Loucy (cell line): ENCODE results near the gene OR5AP2.

ENCODE experiments used
- H2AFZ ChIP-seq: fragments of 200-600 bp; sonication (generic); 2 replicates; pipeline ENCODE4 v1.6.0; 2016; ENCODE audit warnings: antibody characterized with exemption, mild to moderate bottlenecking, low read length, moderate library complexity
- H3F3A ChIP-seq: fragments of 200-600 bp; 2 replicates; pipeline ENCODE4 v1.6.0; 2016; ENCODE audit warnings: antibody characterized with exemption, low read depth, mild to moderate bottlenecking
- H3K27me3 ChIP-seq: fragments of 200-600 bp; sonication (generic); 2 replicates; pipeline ENCODE4 v1.6.1; 2014; ENCODE audit warnings: low read length, mild to moderate bottlenecking; ENCODE audit not compliant: insufficient read depth, poor library complexity, severe bottlenecking
- H3K36me3 ChIP-seq: fragments of 200-600 bp; sonication (generic); 2 replicates; pipeline ENCODE4 v1.6.1; 2016; ENCODE audit warnings: low read length; ENCODE audit not compliant: insufficient read depth
- H3K4me1 ChIP-seq: fragments of 200-600 bp; sonication (generic); 2 replicates; pipeline ENCODE4 v1.5.1; 2014; ENCODE audit warnings: low read length, mild to moderate bottlenecking; ENCODE audit not compliant: insufficient read depth, poor library complexity, severe bottlenecking
- H3K4me2 ChIP-seq: fragments of 200-600 bp; sonication (generic); 2 replicates; pipeline ENCODE4 v1.6.0; 2014; ENCODE audit warnings: antibody characterized with exemption, low read length, low read depth, mild to moderate bottlenecking; ENCODE audit not compliant: poor library complexity, severe bottlenecking
- H3K4me3 ChIP-seq: fragments of 200-600 bp; sonication (generic); 2 replicates; pipeline ENCODE4 v1.5.1; 2014; ENCODE audit warnings: low read length, mild to moderate bottlenecking, mixed read lengths; ENCODE audit not compliant: poor library complexity, severe bottlenecking
- H3K79me2 ChIP-seq: fragments of 200-600 bp; sonication (generic); 2 replicates; pipeline ENCODE4 v1.6.1; 2014; ENCODE audit warnings: low read length; ENCODE audit not compliant: insufficient read depth
- H3K9ac ChIP-seq: fragments of 200-600 bp; sonication (generic); 2 replicates; pipeline ENCODE4 v1.6.0; 2014; ENCODE audit warnings: mild to moderate bottlenecking, low read depth, low read length, moderate library complexity; ENCODE audit not compliant: poor library complexity, severe bottlenecking
- H3K9me2 ChIP-seq: fragments of 200-600 bp; sonication (generic); replicated peaks from 2 replicates; pipeline ENCODE4 v1.6.1; 2016; ENCODE audit warnings: low read depth, low read length, mixed read lengths
- H3K9me3 ChIP-seq: fragments of 200-600 bp; sonication (generic); 2 replicates; pipeline ENCODE4 v1.6.1; 2014; ENCODE audit warnings: mild to moderate bottlenecking, antibody characterized with exemption, low read length, low read depth; ENCODE audit not compliant: insufficient read depth
- H4K20me1 ChIP-seq: fragments of 200-600 bp; sonication (generic); 2 replicates; pipeline ENCODE4 v1.6.0; 2014; ENCODE audit warnings: antibody characterized with exemption, low read length, mild to moderate bottlenecking; ENCODE audit not compliant: insufficient read depth, poor library complexity, severe bottlenecking
- EZH2phosphoT487 ChIP-seq: fragments of 200-600 bp; IDR thresholded peaks from 2 replicates; pipeline ENCODE4 v1.6.1; 2018; ENCODE audit warnings: antibody characterized with exemption, mild to moderate bottlenecking, moderate library complexity, borderline replicate concordance
- TF ChIP-seq, protein P1 (sequence below): fragments of 200-600 bp; sonication (generic); conservative IDR thresholded peaks from 2 replicates; pipeline ENCODE4 v1.5.1; 2014; ENCODE audit warnings: mild to moderate bottlenecking, antibody characterized with exemption, low read length

Gene OR5AP2

DNA sequence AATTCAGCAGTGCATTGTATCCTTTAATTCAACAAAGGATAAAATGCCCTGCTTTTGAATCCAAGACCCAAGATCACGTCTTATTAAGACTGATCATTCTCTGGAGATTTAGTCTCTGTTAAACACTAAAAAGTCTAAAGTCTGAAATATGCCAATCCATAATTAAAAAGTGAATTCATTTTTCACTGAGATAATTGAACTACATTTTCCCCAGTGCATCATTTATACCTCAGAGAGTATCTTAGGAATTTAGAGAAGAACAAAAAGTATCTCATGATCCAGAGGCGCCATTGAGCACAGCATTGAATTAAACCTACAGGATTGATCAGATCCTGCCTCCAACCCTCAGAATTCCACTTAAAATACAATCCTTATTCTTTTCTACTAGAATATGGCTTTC is 5.4 kb downstream of the OR5AP2 start:
- no peaks in the 10 kb centered on the region for H3K4me1 ChIP-seq
- no peak overlapping the region for H3K4me2 ChIP-seq
- H3K36me3 ChIP-seq: no peaks in the 10 kb centered on the region
- H3K9ac ChIP-seq: no peak overlapping the region
- no peak for TF ChIP-seq EZH2phosphoT487
- TF ChIP-seq, protein P1, sequence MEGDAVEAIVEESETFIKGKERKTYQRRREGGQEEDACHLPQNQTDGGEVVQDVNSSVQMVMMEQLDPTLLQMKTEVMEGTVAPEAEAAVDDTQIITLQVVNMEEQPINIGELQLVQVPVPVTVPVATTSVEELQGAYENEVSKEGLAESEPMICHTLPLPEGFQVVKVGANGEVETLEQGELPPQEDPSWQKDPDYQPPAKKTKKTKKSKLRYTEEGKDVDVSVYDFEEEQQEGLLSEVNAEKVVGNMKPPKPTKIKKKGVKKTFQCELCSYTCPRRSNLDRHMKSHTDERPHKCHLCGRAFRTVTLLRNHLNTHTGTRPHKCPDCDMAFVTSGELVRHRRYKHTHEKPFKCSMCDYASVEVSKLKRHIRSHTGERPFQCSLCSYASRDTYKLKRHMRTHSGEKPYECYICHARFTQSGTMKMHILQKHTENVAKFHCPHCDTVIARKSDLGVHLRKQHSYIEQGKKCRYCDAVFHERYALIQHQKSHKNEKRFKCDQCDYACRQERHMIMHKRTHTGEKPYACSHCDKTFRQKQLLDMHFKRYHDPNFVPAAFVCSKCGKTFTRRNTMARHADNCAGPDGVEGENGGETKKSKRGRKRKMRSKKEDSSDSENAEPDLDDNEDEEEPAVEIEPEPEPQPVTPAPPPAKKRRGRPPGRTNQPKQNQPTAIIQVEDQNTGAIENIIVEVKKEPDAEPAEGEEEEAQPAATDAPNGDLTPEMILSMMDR: no peak
- H3K27me3 ChIP-seq: no peaks in the 10 kb centered on the region
- H3K9me2 ChIP-seq: no peaks in the 10 kb centered on the region
- H3K9me3 ChIP-seq: no peaks in the 10 kb centered on the region
- no peak overlapping the region for H2AFZ ChIP-seq
- no peaks in the 10 kb centered on the region for H3F3A ChIP-seq
- H3K4me3 ChIP-seq: no peak overlapping the region
- no peaks in the 10 kb centered on the region for H4K20me1 ChIP-seq
- no peaks in the 10 kb centered on the region for H3K79me2 ChIP-seq

GRCh38 chr11:56632329-56632728 is 9.9 kb downstream of the OR5AP2 start:
- H3F3A ChIP-seq: no peaks in the 10 kb centered on the region
- no peaks in the 10 kb centered on the region for H3K27me3 ChIP-seq
- no peaks in the 10 kb centered on the region for H3K79me2 ChIP-seq
- TF ChIP-seq EZH2phosphoT487: no peak
- TF ChIP-seq, protein P1: no peak
- H3K36me3 ChIP-seq: no peaks in the 10 kb centered on the region
- no peaks in the 10 kb centered on the region for H4K20me1 ChIP-seq
- H3K4me1 ChIP-seq: no peaks in the 10 kb centered on the region
- no peaks in the 10 kb centered on the region for H3K9me3 ChIP-seq
- H2AFZ ChIP-seq: no peak overlapping the region
- no peaks in the 10 kb centered on the region for H3K9me2 ChIP-seq
- no peak overlapping the region for H3K4me3 ChIP-seq
- H3K9ac ChIP-seq: no peak overlapping the region
- H3K4me2 ChIP-seq: no peak overlapping the region

DNA sequence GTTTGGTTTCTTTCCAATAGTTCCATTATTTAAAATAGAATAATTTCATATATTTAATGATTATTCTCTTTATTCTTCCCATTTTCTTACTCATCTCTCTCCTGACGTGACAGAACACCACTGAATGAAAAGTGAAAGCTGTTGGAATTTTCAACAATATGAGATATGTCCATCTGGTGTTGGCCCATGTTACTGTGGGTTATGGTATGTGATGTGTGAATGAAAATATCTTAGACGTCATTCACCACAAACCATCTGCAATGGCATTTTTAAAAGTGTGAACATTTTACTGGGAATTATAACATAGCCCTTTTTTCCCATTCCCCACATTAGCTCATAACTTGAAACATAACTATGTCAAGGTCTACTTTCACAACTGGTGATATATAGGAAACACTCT is 16.3 kb downstream of the OR5AP2 start:
- Histone ChIP-seq H2AFZ (no peak overlapping the region), H3K4me3 (no peak overlapping the region), H3K9me2 (no peaks in the 10 kb centered on the region), H3K4me2 (no peak overlapping the region), H3K27me3 (no peaks in the 10 kb centered on the region), H3F3A (no peaks in the 10 kb centered on the region), H3K36me3 (no peaks in the 10 kb centered on the region), H4K20me1 (no peaks in the 10 kb centered on the region), H3K9ac (no peak overlapping the region), H3K79me2 (no peaks in the 10 kb centered on the region), H3K9me3 (no peaks in the 10 kb centered on the region), H3K4me1 (no peaks in the 10 kb centered on the region)
- no peak for TF ChIP-seq EZH2phosphoT487
- TF ChIP-seq, protein P1: no peak
